GM12873 (cell line): Measurements from ENCODE around the gene PREPL.
A peak's percentile ranks its signal among the peaks of the same experiment; 100 is the strongest.

Experiments
- CTCF ChIP-seq: IDR thresholded peaks from 2 replicates; pipeline ENCODE4 v1.5.1; 2012; ENCODE audit warnings: low read depth, mild to moderate bottlenecking, moderate library complexity, low read length, control low read depth; ENCODE audit not compliant: insufficient read depth; ENCODE audit errors: missing control alignments

PREPL gene

GRCh38 chr2:44361330-44362206 is at the start of gene PREPL, which contains the start of gene CAMKMT:
TSS of gene PREPL (minus strand) at chr2:44361494. CDS start at chr2:44346342, 15,152 bp downstream.
TSS of gene CAMKMT (plus strand) at chr2:44361947.
- TF ChIP-seq CTCF = no peak

GRCh38 chr2:44398243-44398897 is 37.1 kb upstream of the PREPL start:
- no peak for TF ChIP-seq CTCF

GRCh38 chr2:44397447-44398175 is 36.3 kb upstream of the PREPL start:
- TF ChIP-seq CTCF = no peak

- peak; percentile 45 for TF ChIP-seq CTCF
These were observed 31.1 kb upstream of the PREPL start for GRCh38 chr2:44392338-44392943.

GRCh38 chr2:44389895-44390294 is 28.6 kb upstream of the PREPL start:
- TF ChIP-seq CTCF = no peak

- TF ChIP-seq CTCF = no peak
These were observed 27.6 kb upstream of the PREPL start for GRCh38 chr2:44388877-44389276.
